ENCODE measurements around the gene RYR1. TPM values are rescaled to one million over a fixed set of nuclear protein-coding genes. Genes with fewer than 3 reads are reported as not detected.
"Not testable (repeated sequence)": the region's sequence is repeated elsewhere in the genome, so short reads cannot be mapped to it uniquely, and the experiment has no call there.

The RYR1 gene
- polyA plus RNA-seq, 3 donors, result 0.56 to 6.2 (median 0.79) TPM

DNA sequence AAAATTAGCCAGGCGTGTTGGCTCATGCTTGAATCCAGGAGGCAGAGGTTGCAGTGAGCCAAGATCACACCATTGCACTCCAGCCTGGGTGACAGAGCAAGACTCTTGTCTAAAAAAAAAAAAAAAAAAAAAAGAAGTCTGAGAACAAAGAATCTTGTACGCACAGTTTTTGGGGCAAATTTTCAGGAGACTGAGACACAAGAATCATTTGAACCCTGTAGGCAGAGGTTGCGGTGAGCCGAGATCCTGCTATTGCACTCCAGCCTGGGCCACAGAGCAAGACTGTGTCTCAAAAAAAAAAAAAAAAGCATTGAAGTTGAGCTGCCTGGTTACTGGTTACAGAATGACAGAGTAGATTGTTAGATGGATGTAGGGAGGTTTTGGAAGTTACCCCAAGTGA lies 39.2 kb downstream of the RYR1 start:
- H3K27ac ChIP-seq (ENCODE audit: low read depth, low read length), result not testable (repeated sequence)
- WGBS, 3 donors, result 78 to 91% (median 88%) methylated on average over 4 of the region's 4 CpGs

GRCh38 chr19:38473201-38473600 lies 39.7 kb downstream of the RYR1 start:
- WGBS, 3 donors, result 71 to 91% (median 90%) methylated on average over 20 to 21 of the region's 21 CpGs

GRCh38 chr19:38475176-38475575 lies 41.7 kb downstream of the RYR1 start:
- 76 to 90% (median 86%) methylated on average over 13 of the region's 13 CpGs for WGBS, 3 donors
- no peak overlapping the region for H3K27ac ChIP-seq (ENCODE audit: low read depth, low read length)

More at GRCh38 chr19:38473201-38473600, 39.7 kb downstream of the RYR1 start:
- no peak overlapping the region for H3K27ac ChIP-seq (ENCODE audit: low read depth, low read length)

DNA sequence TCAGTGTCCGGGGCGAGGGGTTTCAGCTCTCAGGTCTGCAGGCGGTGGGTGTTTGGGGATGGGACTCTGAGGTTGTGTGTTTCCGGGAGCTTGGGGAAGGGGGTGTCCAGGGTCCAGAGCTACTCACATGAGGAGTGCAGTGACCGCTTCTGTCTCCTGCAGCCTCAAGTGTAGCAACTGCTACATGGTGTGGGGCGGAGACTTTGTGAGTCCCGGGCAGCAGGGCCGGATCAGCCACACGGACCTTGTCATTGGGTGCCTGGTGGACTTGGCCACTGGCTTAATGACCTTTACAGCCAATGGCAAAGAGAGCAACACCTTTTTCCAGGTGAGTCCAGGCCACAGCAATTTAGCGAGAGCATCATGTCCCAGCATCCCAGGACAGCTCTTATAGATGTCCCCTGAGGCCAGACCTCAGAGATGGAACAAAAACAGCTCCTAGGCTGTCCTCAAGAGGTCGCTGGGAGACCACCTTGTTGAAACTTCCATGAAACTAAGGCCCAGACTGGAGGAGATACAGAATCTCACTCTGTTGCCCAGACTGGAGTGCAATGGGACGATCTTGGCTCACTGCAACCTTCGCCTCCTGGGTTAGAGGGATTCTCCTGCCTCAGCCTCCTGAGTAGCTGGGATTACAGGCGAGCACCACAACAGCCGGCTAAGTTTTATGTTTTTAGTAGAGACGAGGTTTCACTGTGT lies 44.9 kb downstream of the RYR1 start:
- no peak overlapping the region for H3K27ac ChIP-seq (ENCODE audit: low read depth, low read length)
- WGBS, 3 donors, result 69 to 81% (median 71%) methylated on average over 16 of the region's 16 CpGs

- no peak overlapping the region for H3K27ac ChIP-seq (ENCODE audit: low read depth, low read length)
- 79 to 82% (median 80%) methylated on average over 8 of the region's 8 CpGs for WGBS, 3 donors
These were observed 49.0 kb downstream of the RYR1 start for GRCh38 chr19:38482496-38482895.

- H3K27ac ChIP-seq (ENCODE audit: low read depth, low read length), result no peak overlapping the region
- 82 to 90% (median 88%) methylated on average over 24 of the region's 24 CpGs for WGBS, 3 donors
These were observed 49.6 kb downstream of the RYR1 start for GRCh38 chr19:38483016-38483630.

DNA sequence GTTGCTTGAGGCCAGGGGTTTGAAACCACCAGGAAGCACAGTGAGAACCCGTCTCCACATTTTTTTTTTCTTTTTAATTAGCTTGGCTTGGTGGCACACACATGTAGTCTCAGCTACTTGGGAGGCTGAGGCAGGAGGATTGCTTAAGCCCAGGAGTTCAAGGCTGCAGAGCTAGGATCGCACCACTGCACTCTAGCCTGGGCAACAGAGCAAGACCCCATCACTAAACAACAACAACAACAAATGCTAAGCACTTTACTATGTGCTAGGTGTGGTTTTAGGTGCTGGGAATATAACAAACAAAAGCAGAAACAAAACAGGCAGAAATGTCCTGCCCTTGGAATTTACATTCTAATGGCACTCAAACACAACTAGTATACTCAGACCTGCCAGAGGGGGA lies 51.3 kb downstream of the RYR1 start:
- 66 to 76% (median 70%) methylated on average over 2 of the region's 2 CpGs for WGBS, 3 donors
- no peak overlapping the region for H3K27ac ChIP-seq (ENCODE audit: low read depth, low read length)

- 89 to 95% (median 94%) methylated on average over 46 to 49 of the region's 49 CpGs for WGBS, 3 donors
- no peak overlapping the region for H3K27ac ChIP-seq (ENCODE audit: low read depth, low read length)
These were observed 52.2 kb downstream of the RYR1 start for GRCh38 chr19:38485541-38486285.

GRCh38 chr19:38486731-38487336 lies 53.3 kb downstream of the RYR1 start:
- 76 to 92% (median 92%) methylated on average over 6 of the region's 6 CpGs for WGBS, 3 donors
- H3K27ac ChIP-seq (ENCODE audit: low read depth, low read length), result no peak overlapping the region

GRCh38 chr19:38488096-38488495 lies 54.6 kb downstream of the RYR1 start:
- H3K27ac ChIP-seq (ENCODE audit: low read depth, low read length), result no peak overlapping the region
- WGBS, 3 donors, result 80 to 94% (median 87%) methylated on average over 3 of the region's 3 CpGs

DNA sequence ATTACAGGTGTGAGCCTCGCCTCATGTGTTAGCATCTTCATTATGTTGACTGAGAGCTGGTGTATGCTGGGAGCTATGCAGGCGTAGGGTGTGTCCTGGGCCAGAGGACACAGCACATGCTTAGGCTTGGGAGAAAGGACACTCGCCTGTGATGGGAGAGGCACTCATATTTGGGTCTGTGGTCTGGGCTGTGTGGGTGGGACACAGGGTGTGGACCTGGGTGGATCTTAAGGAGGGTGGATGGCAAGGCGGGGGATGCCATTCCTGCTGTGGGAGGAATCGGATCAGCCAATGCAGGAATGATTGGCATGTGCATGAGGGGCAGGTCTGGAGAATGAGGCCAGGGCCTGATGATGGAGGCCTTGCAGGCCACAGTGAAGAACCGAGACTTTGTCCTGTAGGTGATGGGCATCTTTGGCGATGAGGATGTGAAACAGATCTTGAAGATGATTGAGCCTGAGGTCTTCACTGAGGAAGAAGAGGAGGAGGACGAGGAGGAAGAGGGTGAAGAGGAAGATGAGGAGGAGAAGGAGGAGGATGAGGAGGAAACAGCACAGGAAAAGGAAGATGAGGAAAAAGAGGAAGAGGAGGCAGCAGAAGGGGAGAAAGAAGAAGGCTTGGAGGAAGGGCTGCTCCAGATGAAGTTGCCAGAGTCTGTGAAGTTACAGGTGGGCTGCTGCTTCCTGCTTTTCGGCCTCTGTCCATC lies 55.4 kb downstream of the RYR1 start:
- no peak overlapping the region for H3K27ac ChIP-seq (ENCODE audit: low read depth, low read length)
- WGBS, 3 donors, result 69 to 84% (median 83%) methylated on average over 9 of the region's 9 CpGs

- 91 to 94% (median 93%) methylated on average over 2 of the region's 2 CpGs for WGBS, 3 donors
- H3K27ac ChIP-seq (ENCODE audit: low read depth, low read length), result no peak overlapping the region
These were observed 57.4 kb downstream of the RYR1 start for GRCh38 chr19:38490861-38491260.

- WGBS, 3 donors, result 66 to 77% (median 68%) methylated on average over 6 to 9 of the region's 9 CpGs
- no peak overlapping the region for H3K27ac ChIP-seq (ENCODE audit: low read depth, low read length)
These were observed 58.8 kb downstream of the RYR1 start for GRCh38 chr19:38492181-38492813.

DNA sequence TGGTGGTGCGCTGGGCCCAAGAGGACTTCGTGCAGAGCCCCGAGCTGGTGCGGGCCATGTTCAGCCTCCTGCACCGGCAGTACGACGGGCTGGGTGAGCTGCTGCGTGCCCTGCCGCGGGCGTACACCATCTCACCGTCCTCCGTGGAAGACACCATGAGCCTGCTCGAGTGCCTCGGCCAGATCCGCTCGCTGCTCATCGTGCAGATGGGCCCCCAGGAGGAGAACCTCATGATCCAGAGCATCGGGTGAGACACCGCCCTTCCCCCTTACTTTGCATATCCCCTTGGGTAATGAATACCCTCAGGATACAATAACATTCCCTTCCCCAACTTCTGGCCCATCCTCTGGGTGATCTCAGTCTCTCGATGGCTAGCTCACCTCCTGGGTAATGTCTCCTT lies 60.9 kb downstream of the RYR1 start:
- no peak overlapping the region for H3K27ac ChIP-seq (ENCODE audit: low read depth, low read length)
- WGBS, 3 donors, result 85 to 92% (median 87%) methylated on average over 20 to 21 of the region's 21 CpGs

GRCh38 chr19:38495375-38495774 lies 61.9 kb downstream of the RYR1 start:
- WGBS, 3 donors, result 92 to 100% (median 92%) methylated on average over 2 of the region's 2 CpGs
- not testable (repeated sequence) for H3K27ac ChIP-seq (ENCODE audit: low read depth, low read length)

GRCh38 chr19:38496116-38496515 lies 62.6 kb downstream of the RYR1 start:
- H3K27ac ChIP-seq (ENCODE audit: low read depth, low read length), result no peak overlapping the region
- WGBS, 3 donors, result 87 to 88% (median 87%) methylated on average over 17 of the region's 17 CpGs

GRCh38 chr19:38496603-38497487 lies 63.4 kb downstream of the RYR1 start:
- 72 to 76% (median 75%) methylated on average over 30 of the region's 30 CpGs for WGBS, 3 donors
- no peak overlapping the region for H3K27ac ChIP-seq (ENCODE audit: low read depth, low read length)
